H1 (cell line): ENCODE data around the gene PLD3. TPM values are rescaled to one million over a fixed set of nuclear protein-coding genes. Genes with fewer than 3 reads are reported as not detected.
A peak's percentile ranks its signal among the peaks of the same experiment; 100 is the strongest.

Experiments used
- CTCF ChIA-PET: fragments of 300-600 bp; sonication (Branson Sonifier 250); formaldehyde crosslinking; loops from one replicate; lab custom pipeline; 2021; ENCODE audit not compliant: partially characterized antibody; lab: Charles Lee
- POLR2A ChIA-PET: fragments of 300-600 bp; sonication (Branson Sonifier 250); formaldehyde crosslinking; loops from one replicate; lab custom pipeline; 2021; ENCODE audit warnings: inconsistent platforms; ENCODE audit not compliant: partially characterized antibody; lab: Charles Lee
- DNase-seq, 2 experiments: peaks; one replicate each; pipeline versions ENCODE4 v3.0.0 to v3.0.0-alpha.2; 2010 to 2022; ENCODE audit warnings: low spot score in 2 of 2, low read depth in 1 of 2, mixed read lengths in 1 of 2
- FAIRE-seq: peaks from 2 replicates; lab custom pipeline; 2011; peaks lifted over from hg19 to GRCh38; lab: Jason Lieb, UNC
- H2AFZ ChIP-seq: 2 replicates; pipeline ENCODE4 v1.8.1; 2012; ENCODE audit warnings: low read length, inconsistent platforms
- H2AK5ac ChIP-seq: 2 replicates; pipeline ENCODE4 v1.6.1; 2013; ENCODE audit warnings: low read depth, low read length
- H2BK120ac ChIP-seq: replicated peaks from 2 replicates; pipeline ENCODE3; 2013; ENCODE audit warnings: low read depth, low read length, inconsistent platforms
- H2BK12ac ChIP-seq: 2 replicates; pipeline ENCODE4 v1.6.1; 2013; ENCODE audit warnings: low read depth, low read length
- H2BK15ac ChIP-seq: 2 replicates; pipeline ENCODE4 v1.6.1; 2013; ENCODE audit warnings: low read length
- H2BK20ac ChIP-seq: 2 replicates; pipeline ENCODE4 v1.6.1; 2013; ENCODE audit warnings: low read length
- H2BK5ac ChIP-seq: 2 replicates; pipeline ENCODE4 v1.6.1; 2013; ENCODE audit warnings: low read depth, low read length
- H3K14ac ChIP-seq: 2 replicates; pipeline ENCODE4 v1.6.1; 2013; ENCODE audit warnings: inconsistent platforms; ENCODE audit not compliant: insufficient read length
- H3K18ac ChIP-seq: 2 replicates; pipeline ENCODE4 v1.6.1; 2013; ENCODE audit warnings: low read length; ENCODE audit errors: extremely low read depth
- H3K23ac ChIP-seq: 2 replicates; pipeline ENCODE4 v1.6.1; 2013; ENCODE audit warnings: inconsistent platforms; ENCODE audit not compliant: insufficient read length
- H3K23me2 ChIP-seq: 2 replicates; pipeline ENCODE4 v1.6.1; 2013; ENCODE audit warnings: low read depth, low read length
- H3K27ac ChIP-seq: 2 replicates; pipeline ENCODE4 v1.6.1; 2011; ENCODE audit warnings: low read depth, low read length, inconsistent platforms
- H3K27me3 ChIP-seq, 4 experiments: replicated peaks in 1 of 4; 1 replicate in 1 of 4; 2 replicates in 3 of 4; pipeline versions ENCODE4 v1.6.1 to v1.8.1; 2011 to 2013; ENCODE audit warnings: low read length in 3 of 4, mild to moderate bottlenecking in 3 of 4, inconsistent platforms in 2 of 4, mixed read lengths in 2 of 4, moderate library complexity in 1 of 4; ENCODE audit not compliant: control insufficient read depth in 3 of 4, insufficient read depth in 3 of 4; ENCODE audit errors: extremely low read depth in 1 of 4
- H3K36me3 ChIP-seq, 4 experiments: 2 replicates each; pipeline versions ENCODE4 v1.6.1 to v1.8.1; 2011 to 2013; ENCODE audit warnings: mild to moderate bottlenecking in 4 of 4, low read length in 3 of 4, moderate library complexity in 2 of 4, control low read depth in 1 of 4, inconsistent platforms in 1 of 4; ENCODE audit not compliant: insufficient read depth in 4 of 4, control insufficient read depth in 2 of 4
- H3K4ac ChIP-seq: replicated peaks from 2 replicates; pipeline ENCODE3; 2013; ENCODE audit warnings: low read length, low read depth, mixed read lengths, inconsistent platforms; ENCODE audit not compliant: insufficient read length
- H3K4me1 ChIP-seq, 4 experiments: replicated peaks in 1 of 4; 1 replicate in 1 of 4; 2 replicates in 3 of 4; pipeline versions ENCODE4 v1.6.1 to v1.8.1; 2011 to 2013; ENCODE audit warnings: low read length in 3 of 4, inconsistent platforms in 2 of 4, mixed read lengths in 1 of 4; ENCODE audit not compliant: insufficient read depth in 4 of 4, control insufficient read depth in 3 of 4
- H3K4me2 ChIP-seq, 2 experiments: 2 replicates each; pipeline versions ENCODE4 v1.6.1 to v1.8.1; 2011 to 2013; ENCODE audit warnings: low read depth in 2 of 2, low read length in 2 of 2, control low read depth in 1 of 2, inconsistent platforms in 1 of 2, mild to moderate bottlenecking in 1 of 2; ENCODE audit not compliant: insufficient read depth in 1 of 2
- H3K4me3 ChIP-seq, 4 experiments: fragments of 200-600, 300-600 bp in 1 of 4; sonication (generic), shearing (Covaris generic), sonication (Bioruptor Twin) in 1 of 4; 2 replicates each; pipeline versions ENCODE4 v1.5.1 to v1.8.1; 2011 to 2016; ENCODE audit warnings: low read length in 4 of 4, low read depth in 3 of 4, control low read depth in 2 of 4, inconsistent platforms in 2 of 4, mild to moderate bottlenecking in 2 of 4, mixed read lengths in 1 of 4, moderate library complexity in 1 of 4; ENCODE audit not compliant: insufficient read depth in 2 of 4; ENCODE audit errors: extremely low read depth in 1 of 4
- H3K56ac ChIP-seq: replicated peaks from 2 replicates; pipeline ENCODE3; 2013; ENCODE audit warnings: low read depth, mild to moderate bottlenecking, mixed read lengths, low read length, inconsistent platforms; ENCODE audit not compliant: insufficient read length
- H3K79me1 ChIP-seq: 2 replicates; pipeline ENCODE4 v1.6.1; 2013; ENCODE audit warnings: low read depth, low read length, control low read depth
- H3K79me2 ChIP-seq, 2 experiments: 2 replicates each; pipeline versions ENCODE4 v1.6.1 to v1.8.1; 2012 to 2013; ENCODE audit warnings: low read length in 2 of 2, mild to moderate bottlenecking in 2 of 2, inconsistent platforms in 1 of 2; ENCODE audit not compliant: insufficient read depth in 2 of 2, control insufficient read depth in 1 of 2
- H3K9ac ChIP-seq, 4 experiments: replicated peaks in 1 of 4; 1 replicate in 1 of 4; 2 replicates in 3 of 4; pipeline versions ENCODE4 v1.6.1 to v1.8.1; 2011 to 2013; ENCODE audit warnings: low read depth in 3 of 4, low read length in 3 of 4, control low read depth in 2 of 4, mild to moderate bottlenecking in 2 of 4, moderate library complexity in 2 of 4, inconsistent platforms in 1 of 4; ENCODE audit errors: extremely low read depth in 1 of 4
- H3K9me3 ChIP-seq, 2 experiments: 2 replicates each; pipeline versions ENCODE4 v1.6.1 to v1.8.1; 2012 to 2013; ENCODE audit warnings: mild to moderate bottlenecking in 2 of 2, moderate library complexity in 2 of 2, control low read depth in 1 of 2, inconsistent platforms in 1 of 2, low read depth in 1 of 2, low read length in 1 of 2, mixed read lengths in 1 of 2; ENCODE audit not compliant: insufficient read depth in 2 of 2
- H4K20me1 ChIP-seq, 2 experiments: replicated peaks in 1 of 2; 2 replicates each; pipeline versions ENCODE3 to v1.8.1; 2011 to 2013; ENCODE audit warnings: inconsistent platforms in 2 of 2, low read length in 2 of 2, mild to moderate bottlenecking in 1 of 2; ENCODE audit not compliant: insufficient read depth in 2 of 2, control insufficient read depth in 1 of 2
- H4K5ac ChIP-seq: 2 replicates; pipeline ENCODE4 v1.6.1; 2013; ENCODE audit warnings: low read length, low read depth, mixed read lengths, inconsistent platforms; ENCODE audit not compliant: insufficient read length
- H4K8ac ChIP-seq: 2 replicates; pipeline ENCODE4 v1.8.0; 2013; ENCODE audit warnings: mild to moderate bottlenecking, moderate library complexity, low read length, inconsistent platforms; ENCODE audit not compliant: insufficient read depth; ENCODE audit errors: extremely low read depth
- H4K91ac ChIP-seq: replicated peaks from 2 replicates; pipeline ENCODE3; 2013; ENCODE audit warnings: low read length, mixed read lengths, inconsistent platforms; ENCODE audit not compliant: insufficient read length
- BACH1 ChIP-seq: IDR thresholded peaks from 2 replicates; pipeline ENCODE4 v1.6.1; 2012; ENCODE audit warnings: low read length, improper control_type of control experiment
- EGR1 ChIP-seq: IDR thresholded peaks from 2 replicates; pipeline ENCODE4 v1.6.1; 2011; ENCODE audit warnings: low read depth, low read length, borderline replicate concordance
- SAP30 ChIP-seq: fragments of 300-600 bp; sonication (generic); IDR thresholded peaks from 2 replicates; pipeline ENCODE4 v1.7.1; 2012; ENCODE audit warnings: low read length, moderate library complexity, mild to moderate bottlenecking, inconsistent platforms; ENCODE audit not compliant: insufficient read depth, insufficient replicate concordance
- SIRT6 ChIP-seq: IDR thresholded peaks from one replicate; pipeline ENCODE4 v1.7.1; 2012; ENCODE audit warnings: low read length, inconsistent platforms
- SP4 ChIP-seq: IDR thresholded peaks from 2 replicates; pipeline ENCODE4 v1.6.1; 2012; ENCODE audit warnings: low read length, inconsistent platforms
- TAF7 ChIP-seq: optimal IDR thresholded peaks from 2 replicates; pipeline ENCODE3; 2011; ENCODE audit warnings: low read depth, mild to moderate bottlenecking, inconsistent platforms, low read length, moderate library complexity, borderline replicate concordance
- WGBS, 2 experiments: shearing (Covaris generic) in 1 of 2; methylation state at CpG; one replicate each; pipeline versions ENCODE4 v1.1.6 to v1.1.7; 2013 to 2015; ENCODE audit warnings: low lambda C conversion rate in 2 of 2, mixed read lengths in 2 of 2, inconsistent platforms in 1 of 2, low coverage in 1 of 2, missing lambda C conversion rate in 1 of 2; ENCODE audit not compliant: insufficient replicate concordance in 2 of 2, insufficient coverage in 1 of 2, insufficient read length in 1 of 2; ENCODE audit errors: extremely low coverage in 1 of 2, missing lambda C conversion rate in 1 of 2; 5-methylcytosine and 5-hydroxymethylcytosine counted together
- polyA plus RNA-seq, 7 experiments: library from polyadenylated mRNA; depleted of rRNA in 3 of 7; stranded (reverse) in 5 of 7; unstranded in 2 of 7; fragments of >200 nt in 5 of 7; fragments of 200-250 nt in 2 of 7; gene quantifications; 1 replicate in 5 of 7; 2 replicates in 1 of 7; 4 replicates in 1 of 7; pipeline versions ENCODE4 v1.2.1 to v1.2.3, GENCODE V29; 2011 to 2013; ENCODE audit warnings: missing spikeins in 2 of 7, mixed read lengths in 2 of 7
- total RNA-seq: library from RNA; stranded (reverse); fragmentation: NEBNext Ultra II Directional; extraction: Animal tissue kit (Norgen Biotek cat#: 25700); gene quantifications from 2 replicates; pipeline ENCODE4 v1.2.1, GENCODE V29; 2021

The PLD3 gene
- total and polyA plus RNA-seq, 2 of the 8 experiments (the other 6 are each of a cell fraction or from before 2014, with no cell fraction given), result 180 to 543 TPM

- Histone ChIP-seq H3K23ac (no peak overlapping the region), H3K4me2 (no peak overlapping the region), H3K27me3 (peaks cover 0 to 8% (median 5%) of the 10 kb centered on the region in 4 experiments; a peak in 6 of 7 replicates), H4K5ac (no peak overlapping the region), H3K4ac (no peak overlapping the region), H3K27ac (no peak overlapping the region), H2AFZ (no peak overlapping the region), H2BK12ac (peak overlapping the region; percentile 55; the same call in 1 of the 2 replicates), H3K9me3 (no peaks in the 10 kb centered on the region), H3K79me2 (no peaks in the 10 kb centered on the region), H2AK5ac (no peak overlapping the region), H3K4me1 (peaks cover 0 to 7% (median 6%) of the 10 kb centered on the region in 4 experiments; a peak in 5 of 7 replicates), H2BK120ac (no peak overlapping the region), H3K18ac (no peak overlapping the region), H3K36me3 (no peaks in the 10 kb centered on the region), H3K23me2 (peaks cover 2% of the 10 kb centered on the region; the same call in 1 of the 2 replicates), H3K9ac (no peak overlapping the region), H2BK20ac (no peak overlapping the region), H4K8ac (0 out of 2 replicates have a peak overlapping the region, but pooled peaks have one; percentile 41), H4K91ac (no peak overlapping the region), H2BK15ac (0 out of 2 replicates have a peak overlapping the region, but pooled peaks have one; percentile 16), H4K20me1 (peaks cover 0 to 1% of the 10 kb centered on the region in 2 experiments), H3K79me1 (no peaks in the 10 kb centered on the region), H3K56ac (no peak overlapping the region), H2BK5ac (no peak overlapping the region), H3K4me3 (no peak overlapping the region), H3K14ac (no peak overlapping the region)
- DNase-seq, result no peak
- CTCF ChIA-PET, result interaction anchor here (0.7 to 1.6 kb wide), 7 partner anchors 10 to 74 kb away, joined by 3 to 7 read pairs (median 4); no protein-coding TSS in a partner anchor
- 89% methylated on average over 24 of the region's 41 CpGs; no CpG with 5 or more reads in 1 of the 2 experiments for WGBS, 2 experiments
- FAIRE-seq, result no peak
- POLR2A ChIA-PET, result interaction anchor here (0.8 to 5.4 kb wide), 6 partner anchors 9 to 32 kb away, joined by 3 to 24 read pairs (median 4); partner anchors contain the start of gene SERTAD1
- TF ChIP-seq TAF7 (no peak), SP4 (no peak), EGR1 (no peak), SAP30 (no peak), BACH1 (no peak), SIRT6 (no peak)
These were observed 45.7 kb downstream of the PLD3 start for GRCh38 chr19:40393894-40394815.
